Stimulated activated naive CD4-positive, alpha-beta T cell (primary cell): ENCODE measurements around the gene NELL2.

Source experiments
- DNase-seq, 6 experiments: peaks; one replicate each; lab custom pipeline; 2025; lab: John Stamatoyannopoulos, UW

NELL2 gene

DNA sequence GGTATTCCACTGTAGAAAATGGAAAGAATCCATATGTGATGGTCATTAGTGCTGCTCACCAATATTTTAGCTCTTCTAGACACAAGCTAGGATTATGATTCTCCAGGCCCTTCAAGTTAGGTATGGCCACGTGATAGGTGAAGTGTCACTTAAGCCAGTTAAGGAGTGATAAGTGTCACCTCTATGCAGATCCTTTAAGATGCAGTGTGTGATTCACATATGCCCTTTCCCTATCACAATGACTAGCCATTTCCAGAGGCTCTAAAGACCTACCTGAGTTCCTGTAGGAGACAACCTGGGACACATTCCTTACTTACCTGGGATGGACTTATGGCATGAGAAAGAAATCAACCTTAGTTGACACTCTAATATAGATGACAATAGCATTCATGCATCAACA is 343.2 kb downstream of the NELL2 start:
- no peak for DNase-seq

DNA sequence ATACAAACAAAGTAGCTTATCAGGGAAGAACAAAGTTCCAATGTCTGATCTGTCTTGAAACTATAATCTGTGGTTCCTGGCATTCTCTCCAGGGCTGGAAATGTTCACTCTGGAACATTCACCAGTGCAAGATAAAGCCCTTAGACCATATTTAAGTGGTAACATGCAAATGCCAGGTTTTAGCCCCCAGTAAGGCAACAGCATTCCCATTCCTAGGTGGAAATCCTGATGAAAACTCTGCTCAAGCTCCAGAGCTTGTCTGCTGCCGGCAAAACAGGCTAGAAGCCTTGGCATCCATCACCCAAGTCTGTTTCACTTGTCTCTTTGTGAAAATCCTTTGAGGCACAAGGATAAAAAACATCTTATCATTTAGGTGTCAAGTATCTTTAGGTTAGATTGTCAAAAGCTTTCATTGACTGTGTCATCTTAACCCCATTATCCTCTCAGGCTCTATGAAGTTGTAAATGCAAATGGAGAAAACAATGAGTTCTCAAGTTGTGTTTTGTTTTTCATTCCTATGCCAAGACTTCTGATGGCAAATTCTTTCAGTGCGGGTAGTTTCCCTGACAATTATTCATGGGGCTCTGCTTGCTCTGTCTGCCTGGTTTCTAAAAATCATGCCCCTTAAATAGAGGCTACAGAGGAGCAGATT is 344.7 kb downstream of the NELL2 start:
- no peak for DNase-seq

DNA sequence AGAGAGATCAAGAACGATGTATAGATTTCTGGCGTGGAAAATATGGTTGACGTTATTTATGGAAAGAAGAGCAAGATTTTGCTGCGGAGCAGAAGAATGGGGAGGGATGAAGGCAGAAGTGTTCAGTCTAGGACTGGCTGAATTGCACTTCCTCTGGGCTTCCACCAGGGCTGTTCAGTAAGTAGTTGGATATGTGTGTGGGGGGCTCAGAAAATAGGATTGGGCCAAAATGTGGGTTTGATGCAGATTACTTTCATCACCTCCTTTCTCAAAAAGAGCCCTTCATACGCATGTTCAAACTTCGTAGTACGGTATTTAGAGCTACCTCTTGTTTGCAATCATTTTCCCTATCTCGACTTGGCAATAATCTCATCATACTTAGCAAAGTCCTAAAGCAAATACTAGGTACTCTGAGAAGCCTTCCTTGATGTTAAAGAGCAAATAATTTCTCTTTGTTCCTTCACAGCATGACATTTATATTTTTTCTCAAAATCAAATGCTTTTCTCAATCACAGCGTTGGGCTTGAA is 349.4 kb downstream of the NELL2 start:
- no peak for DNase-seq

DNA sequence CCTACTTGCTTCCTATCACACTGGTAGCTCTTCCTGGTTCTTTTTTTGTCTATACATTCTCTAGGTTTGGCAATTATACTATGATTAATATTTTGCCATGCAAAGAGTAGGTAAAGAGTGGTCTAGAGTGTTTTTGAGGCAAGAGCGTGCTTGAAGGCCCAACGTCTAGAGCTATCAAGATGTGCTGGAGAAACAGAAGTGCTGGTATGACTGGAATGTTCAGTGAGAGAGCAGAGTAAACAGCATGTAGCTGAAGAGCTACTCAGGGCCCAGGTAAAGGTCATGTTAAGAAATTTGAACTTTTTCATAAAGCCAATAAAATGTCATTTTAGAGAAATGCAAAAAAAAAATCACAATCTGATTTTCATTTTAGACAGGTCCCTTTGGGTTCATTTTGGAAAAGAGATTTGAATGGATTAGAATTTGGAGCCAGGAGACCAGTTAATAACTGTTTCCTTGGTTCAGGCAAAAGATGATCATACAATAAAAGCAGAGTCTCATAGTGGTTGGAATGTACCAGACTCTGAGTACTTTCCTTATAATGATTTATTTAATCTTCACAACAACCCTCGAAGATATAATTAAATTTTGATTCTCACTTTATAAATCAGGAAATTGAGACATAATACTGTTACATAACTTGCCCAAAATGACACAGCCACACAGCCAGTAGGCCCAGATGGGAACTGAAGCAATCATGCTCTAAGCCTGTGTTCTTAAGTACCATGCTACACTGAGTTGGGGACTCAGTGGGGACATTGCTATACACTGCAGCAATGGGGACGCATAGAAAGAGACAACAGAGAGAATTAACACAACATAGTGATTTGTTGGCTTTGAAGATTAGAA is 350.1 kb downstream of the NELL2 start:
- no peak for DNase-seq

DNA sequence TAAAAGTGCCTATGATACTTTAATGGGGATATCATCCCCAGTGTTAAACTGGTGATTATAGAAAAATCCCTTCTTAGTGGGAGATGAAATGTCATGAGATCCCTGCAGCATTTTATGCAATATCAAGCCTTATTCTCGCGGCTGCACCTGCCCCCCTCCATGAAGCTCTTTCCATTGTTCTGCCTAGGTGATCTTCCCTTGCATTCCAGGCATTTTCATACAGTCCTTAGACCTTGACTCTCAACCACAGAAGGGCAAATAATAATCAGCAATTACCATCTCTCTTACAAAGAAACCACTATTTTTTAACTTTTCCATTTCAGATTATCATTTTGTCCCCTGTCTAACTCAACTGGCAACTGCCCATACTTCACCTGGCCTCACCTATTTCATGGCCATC is 352.3 kb downstream of the NELL2 start:
- no peak for DNase-seq

DNA sequence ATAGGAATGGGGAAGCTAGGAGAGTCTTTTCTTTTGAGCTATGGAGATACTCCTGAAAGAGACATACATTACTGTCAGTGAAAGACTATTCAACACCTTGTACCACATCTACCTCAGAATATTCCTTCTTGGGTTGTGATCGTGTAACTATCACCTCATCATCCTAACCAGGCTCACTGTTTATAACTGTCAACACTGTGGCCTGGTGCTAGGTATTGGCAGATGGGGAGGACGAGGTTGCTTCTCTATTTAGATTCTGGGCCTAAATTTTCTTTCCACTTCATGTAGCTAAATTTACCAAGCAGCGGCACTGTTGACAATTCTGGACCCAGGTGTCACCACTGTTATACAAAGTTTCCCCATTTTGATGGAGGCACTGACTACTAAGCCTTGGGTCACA is 354.4 kb downstream of the NELL2 start:
- DNase-seq, result no peak

DNA sequence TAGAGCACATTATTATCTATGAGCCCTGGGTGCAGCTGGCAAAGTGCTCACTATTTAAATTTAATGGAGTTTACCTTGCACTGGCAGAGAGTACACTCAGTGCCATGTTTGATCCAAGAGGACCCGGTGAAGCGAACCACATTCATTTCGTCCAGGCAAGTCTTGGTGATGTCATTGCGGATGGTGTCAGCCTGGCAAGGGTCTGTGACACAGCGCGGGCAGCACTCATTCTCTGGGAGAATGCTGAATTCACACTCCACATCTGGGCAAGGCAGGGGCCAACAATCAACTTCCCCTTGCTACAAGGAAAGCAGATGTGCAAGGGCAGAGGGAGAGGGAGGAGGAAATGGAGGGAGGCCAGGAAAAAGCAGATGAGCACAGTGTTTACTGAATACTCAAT is 356.2 kb downstream of the NELL2 start:
- DNase-seq, result no peak

DNA sequence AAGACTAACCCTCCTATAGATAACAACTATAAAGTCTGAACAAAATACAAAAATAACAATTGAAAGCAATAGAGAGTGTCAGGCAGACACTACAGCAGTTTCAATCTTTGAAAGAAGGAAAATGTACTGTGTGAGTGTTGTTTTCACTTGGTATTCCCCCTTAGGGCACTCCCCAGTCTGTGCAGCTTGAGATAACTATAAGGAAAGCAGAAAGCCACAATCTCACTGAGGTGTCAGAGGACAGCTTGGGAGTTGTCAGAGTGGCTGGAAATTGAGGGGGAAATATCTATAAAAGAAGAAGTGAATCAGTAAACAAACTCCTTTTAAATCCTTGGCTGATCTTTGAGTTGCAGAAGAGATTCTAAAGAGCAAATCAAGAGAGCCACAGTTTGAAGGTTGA is 364.8 kb downstream of the NELL2 start:
- DNase-seq, result no peak

DNA sequence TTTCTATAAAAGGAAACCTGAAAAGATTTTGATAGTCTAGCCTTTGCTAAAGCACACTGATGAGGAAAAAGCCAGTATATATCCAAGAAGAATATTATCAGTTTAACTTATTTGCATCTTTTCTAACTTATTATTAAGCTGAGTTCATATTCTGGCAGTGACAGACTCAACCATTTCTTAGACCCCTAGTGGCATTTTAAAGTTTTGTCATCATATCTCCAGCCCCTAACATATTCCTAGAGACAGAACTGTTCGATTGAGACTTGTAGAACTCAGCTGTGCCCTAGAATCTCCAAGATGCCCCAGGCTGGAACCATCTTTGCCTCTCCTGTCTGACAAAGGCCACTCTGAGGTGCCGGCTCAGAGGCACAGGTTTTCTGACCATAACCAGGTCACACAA is 365.6 kb downstream of the NELL2 start:
- DNase-seq, result no peak

DNA sequence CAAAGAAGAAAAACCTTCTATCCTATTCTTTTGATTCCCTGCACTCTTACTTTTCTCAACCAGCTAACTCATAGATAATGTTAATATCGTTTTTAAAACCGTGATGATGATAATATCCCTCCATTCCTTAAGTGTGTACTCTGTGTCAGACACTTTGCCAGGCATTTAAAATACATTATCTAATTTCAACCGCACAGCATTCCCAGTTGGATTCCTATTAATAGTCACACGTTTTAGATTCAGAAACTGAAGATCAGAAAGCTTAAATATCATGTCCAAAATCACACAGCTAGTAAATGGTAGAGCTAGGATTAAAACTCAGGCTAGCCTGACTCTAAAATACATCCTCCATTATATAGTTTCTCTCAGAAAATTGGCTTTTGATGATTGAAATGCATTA is 366.0 kb downstream of the NELL2 start:
- DNase-seq, result no peak

DNA sequence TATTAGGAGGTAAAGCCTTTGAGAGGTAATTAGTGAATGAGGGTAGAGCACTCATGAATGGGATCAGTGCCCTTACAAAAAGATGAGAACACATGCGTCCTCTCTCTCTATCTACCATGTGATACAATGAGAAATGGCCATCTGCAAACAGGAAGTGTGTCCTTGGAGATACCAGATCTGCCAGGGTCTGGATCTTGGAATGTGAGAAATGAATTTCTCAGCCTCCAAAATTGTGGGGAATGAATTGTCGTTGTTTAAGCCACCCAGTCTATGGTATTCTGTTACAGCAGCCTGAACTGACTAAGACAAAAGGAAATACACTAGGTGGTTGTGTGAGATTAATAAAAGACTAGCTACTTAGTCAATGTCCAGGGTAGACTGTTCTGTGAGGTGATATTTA is 366.6 kb downstream of the NELL2 start:
- no peak for DNase-seq

DNA sequence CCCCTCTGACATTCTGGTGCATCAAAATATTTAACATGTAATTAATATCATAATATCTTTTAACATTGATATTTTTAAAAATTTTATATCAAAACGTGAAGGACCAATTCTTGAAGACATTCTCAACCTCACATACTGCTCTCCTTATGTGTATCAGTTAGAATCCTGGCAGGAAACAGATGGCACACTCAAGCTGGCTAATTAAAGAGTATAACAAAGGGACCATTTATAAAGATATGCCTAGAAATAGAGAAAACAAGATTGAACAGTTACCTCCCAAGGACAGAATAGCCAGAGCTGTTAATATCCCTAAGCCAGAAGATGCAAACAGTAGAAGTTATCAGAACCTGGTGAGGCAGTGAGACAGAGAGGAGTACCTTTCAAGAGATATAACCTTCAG is 368.7 kb downstream of the NELL2 start:
- no peak for DNase-seq

DNA sequence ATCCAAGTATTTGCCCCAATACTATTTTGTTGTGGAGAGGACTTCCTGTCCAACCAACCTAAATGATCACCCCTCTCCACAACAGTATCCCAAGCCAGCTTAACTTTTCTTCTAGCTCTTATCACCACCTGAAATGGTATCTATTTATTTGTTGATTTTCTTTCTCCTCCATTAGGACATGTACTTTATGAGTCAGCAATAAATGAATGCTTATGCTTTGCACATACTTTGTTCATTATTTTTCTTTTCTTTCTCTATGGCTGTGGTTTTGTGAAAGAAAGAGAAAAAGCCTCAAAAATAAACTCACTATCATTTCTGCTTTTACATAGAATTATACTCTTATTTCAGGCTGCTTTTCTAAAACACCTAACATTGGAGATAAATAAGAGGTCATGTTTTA is 371.3 kb downstream of the NELL2 start:
- no peak for DNase-seq

DNA sequence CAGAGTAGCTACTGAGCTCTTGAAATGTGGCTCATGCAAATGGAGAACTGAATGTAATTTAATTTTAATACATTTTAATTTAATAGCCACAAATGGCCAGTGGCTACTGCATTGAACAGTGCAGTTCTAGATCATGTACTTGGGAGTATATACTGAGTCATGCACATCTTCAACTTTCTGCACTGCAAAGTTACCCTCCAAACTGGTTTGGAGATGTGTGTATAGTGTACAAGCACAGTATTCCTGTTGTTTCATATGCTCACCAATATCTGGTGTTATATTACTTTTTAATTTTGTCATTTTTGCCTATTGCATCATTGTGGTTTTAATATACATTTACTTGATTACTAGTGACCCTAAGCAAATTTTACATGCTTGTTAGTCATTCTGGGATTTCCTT is 372.8 kb downstream of the NELL2 start:
- no peak for DNase-seq

DNA sequence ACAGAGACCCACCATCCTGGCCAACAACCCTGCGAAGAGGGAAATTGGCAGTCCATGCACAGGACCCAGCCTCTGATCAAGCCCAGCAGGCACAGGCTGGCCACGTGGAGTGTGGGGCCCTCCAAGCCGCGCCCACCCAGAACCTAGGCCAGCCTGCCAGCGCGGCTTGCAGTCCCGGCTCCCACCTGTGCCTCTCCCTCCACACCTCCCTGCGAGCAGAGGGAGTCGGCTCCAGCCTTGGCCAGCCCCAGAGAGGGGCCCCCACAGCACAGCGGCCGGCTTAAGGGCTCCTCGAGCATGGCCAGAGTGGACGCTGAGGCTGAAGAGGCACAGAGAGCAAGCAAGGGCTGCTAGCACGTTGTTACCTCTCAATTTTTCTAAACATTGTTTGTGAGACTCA is 373.4 kb downstream of the NELL2 start:
- DNase-seq, result no peak

DNA sequence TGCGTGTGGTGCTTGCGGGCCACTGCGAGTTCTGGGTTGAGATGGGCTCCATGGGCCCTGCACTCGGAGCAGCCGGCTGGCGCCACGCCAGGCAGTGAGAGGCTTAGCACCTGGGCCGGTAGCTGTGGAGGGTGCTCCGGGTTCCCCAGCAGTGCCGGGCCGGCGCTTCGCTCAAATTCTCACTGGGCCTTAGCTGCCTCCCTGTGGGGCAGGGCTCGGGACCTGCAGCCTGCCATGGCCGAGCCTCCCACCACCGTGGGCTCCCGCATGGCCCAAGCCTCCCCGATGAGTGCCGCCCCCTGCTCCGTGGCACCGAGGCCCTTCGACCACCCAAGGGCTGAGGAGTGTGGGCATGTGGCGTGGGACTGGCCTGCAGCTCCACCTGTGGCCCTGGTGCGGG is 375.7 kb downstream of the NELL2 start:
- DNase-seq, result no peak

DNA sequence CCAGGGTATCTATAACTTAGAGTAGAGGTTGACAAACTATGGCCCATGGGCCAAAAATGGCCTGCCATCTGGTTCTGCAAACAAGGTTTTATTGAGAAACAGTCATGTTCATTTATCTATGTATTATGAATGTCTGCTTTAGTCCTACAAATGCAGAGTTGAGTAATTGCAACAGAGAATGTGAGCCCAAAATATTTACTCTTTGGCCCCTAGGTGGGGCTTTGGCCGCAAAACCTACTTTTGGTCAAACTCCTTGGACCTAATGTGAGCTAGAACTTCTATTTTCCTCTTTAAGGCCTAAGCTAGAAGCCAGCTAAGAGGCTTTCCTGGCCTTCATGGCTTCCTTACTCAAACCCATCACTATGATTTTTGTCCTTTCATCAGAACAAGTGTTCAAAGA is 379.1 kb downstream of the NELL2 start:
- no peak for DNase-seq

DNA sequence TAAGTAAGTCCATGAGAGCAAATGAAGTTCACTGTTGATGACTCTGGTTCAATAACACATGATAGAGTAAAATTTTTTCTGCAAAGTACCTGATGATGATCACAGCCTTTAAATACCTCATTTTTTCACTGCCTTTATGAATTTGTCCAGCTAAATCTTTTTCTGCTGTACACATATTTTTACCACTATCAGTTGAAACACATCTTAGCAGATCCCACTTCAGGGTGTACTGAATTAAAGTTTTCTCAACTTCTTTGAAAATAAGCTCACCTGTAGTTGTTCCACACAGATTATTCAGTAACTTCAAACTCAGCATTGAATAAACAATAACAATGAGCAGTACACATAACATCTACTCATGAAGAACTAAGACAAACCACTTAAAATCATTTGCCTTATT is 385.9 kb downstream of the NELL2 start:
- no peak for DNase-seq

DNA sequence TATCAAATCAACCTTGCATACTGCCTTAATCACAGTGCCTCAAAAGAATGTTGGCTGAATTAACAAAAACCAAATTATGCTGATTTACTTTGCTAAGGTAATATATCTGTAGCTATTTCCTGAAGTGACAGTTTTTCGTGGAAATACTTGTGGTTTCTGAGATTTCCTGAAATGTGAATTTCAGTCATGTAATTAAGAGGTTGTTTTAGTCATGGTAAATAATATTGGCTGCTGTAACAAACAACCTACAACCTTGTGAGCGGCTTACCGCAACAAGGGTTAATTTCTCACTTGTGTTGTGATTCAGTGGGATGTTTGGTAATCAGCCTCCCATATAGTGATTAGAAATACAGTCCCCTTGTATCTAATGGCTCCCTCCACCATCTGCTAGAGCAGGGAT is 387.9 kb downstream of the NELL2 start:
- no peak for DNase-seq

DNA sequence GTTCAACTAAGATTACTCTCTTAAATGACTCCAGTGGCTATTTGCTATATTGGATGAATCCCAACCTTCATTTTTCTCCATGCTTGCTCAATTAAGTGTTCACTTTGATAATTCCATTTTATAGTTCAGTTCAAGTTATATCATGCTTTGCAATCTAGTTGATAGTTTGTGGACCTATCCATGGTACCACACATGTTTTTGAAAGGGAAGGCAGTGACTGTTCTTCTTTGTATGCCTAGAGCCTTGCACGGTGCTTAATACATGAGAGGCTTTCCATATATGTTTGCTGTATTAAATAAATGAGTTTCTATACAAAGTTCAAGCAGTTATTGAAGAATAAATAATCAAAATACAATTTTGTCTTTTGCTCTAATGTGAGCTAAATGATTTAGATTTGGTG is 391.3 kb downstream of the NELL2 start:
- no peak for DNase-seq

DNA sequence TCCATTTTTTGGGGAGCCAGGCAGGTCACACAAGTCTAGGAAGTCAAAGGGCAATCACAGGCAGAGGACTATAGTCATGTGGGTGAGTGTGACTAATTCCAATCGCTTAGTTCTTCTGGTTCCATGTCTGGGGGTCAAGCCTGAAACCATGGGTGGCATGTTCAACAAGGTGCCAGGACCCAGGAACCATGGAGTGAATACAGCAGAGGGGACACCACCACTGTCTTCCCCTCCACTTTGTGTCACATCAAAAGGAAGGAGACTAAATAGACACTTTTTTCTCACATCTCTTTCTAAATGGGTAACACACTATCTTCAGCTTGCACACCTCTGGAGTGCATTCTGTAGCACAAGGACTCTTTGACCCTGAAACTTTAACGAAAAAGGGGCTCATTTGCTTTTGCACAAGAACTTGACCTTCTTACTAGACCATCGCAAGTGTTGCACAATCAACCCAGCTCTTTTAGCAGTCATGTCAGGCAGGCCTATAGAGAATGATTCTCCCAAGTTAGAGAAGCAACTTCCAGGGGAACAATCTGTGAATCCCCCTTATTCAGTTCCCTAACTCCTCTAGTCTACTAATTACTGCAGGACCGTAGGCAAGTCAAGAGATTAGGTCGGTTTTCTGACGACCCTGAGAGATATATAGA is 398.7 kb downstream of the NELL2 start:
- no peak for DNase-seq

DNA sequence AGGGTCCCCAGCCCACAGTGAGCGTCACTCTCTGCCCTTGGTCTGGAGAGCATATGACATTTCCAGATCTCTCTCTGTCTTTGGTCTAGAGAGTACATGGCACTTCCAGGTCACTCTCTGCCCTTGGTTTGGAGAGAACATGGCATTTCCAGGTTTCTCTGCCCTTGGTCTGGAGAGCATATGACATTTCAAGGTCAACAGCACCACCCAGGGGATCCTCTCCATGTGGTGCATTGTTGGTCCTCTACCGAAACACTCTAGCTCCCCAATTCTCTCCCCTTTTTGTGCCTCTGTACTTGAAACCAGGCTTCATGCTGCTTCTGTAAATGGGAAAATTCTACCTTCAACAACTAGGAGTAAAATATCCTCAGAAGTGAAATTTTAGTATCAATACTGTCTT is 399.4 kb downstream of the NELL2 start:
- no peak for DNase-seq

DNA sequence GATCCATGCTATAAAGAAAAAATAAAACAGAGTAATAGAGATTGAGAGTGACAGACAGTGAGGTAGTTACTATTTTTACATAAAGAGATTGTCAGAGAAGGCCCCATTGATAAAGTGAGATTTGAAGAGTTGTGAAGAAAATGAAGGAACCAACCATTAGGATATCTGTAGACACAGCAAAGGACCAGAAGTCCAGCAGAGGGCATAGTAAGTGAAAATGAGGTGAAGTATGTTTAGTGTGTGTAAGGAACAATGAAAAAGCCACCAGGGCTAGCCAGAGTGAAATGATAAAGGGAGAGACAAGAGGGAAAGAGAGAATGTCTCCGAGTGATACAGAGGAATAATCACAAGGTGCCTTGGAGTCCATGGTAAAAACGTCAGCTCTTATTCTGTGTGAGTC is 411.0 kb downstream of the NELL2 start:
- DNase-seq, result no peak
